ENCODE measurements around the gene VRTN. TPM values are rescaled to one million over a fixed set of nuclear protein-coding genes. Genes with fewer than 3 reads are reported as not detected.
"Not testable (repeated sequence)": the region's sequence is repeated elsewhere in the genome, so short reads cannot be mapped to it uniquely, and the experiment has no call there.

Gene VRTN
- total RNA-seq, 4 donors from 2014 or later: not detected

- intact Hi-C loops (cut with DNase I; ENCODE audit: low total_unique reads): no loop called here
- Histone ChIP-seq H3K27me3 (no peaks in the 10 kb centered on the region), H3K9me3 (no peaks in the 10 kb centered on the region), H3K4me1 (no peaks in the 10 kb centered on the region), H3K4me3 (no peak overlapping the region), H3K36me3 (no peaks in the 10 kb centered on the region), H3K27ac (no peak overlapping the region)
- TF ChIP-seq POLR2A (IDR thresholded peaks at IDR 0.05) (no peak), CTCF (IDR thresholded peaks at IDR 0.05 in 4 of 5, conservative IDR thresholded peaks at IDR 0.05 in 1 of 5) (no peak)
- in situ Hi-C loops (cut with MboI; ENCODE audit: low sequenced_read_pairs in 4 of 4): loop anchor here in 1 of 4 donors (10.0 kb wide), 1 partner anchor 116 kb away; no protein-coding TSS in a partner anchor
- DNase-seq (no peak), ATAC-seq (no peak)
Measured at GRCh38 chr14:74368441-74368840, 20.2 kb downstream of the VRTN start.

GRCh38 chr14:74377976-74378690 lies 29.9 kb downstream of the VRTN start:
- Histone ChIP-seq H3K27me3 (no peaks in the 10 kb centered on the region), H3K27ac (no peak overlapping the region), H3K4me3 (no peak overlapping the region), H3K9me3 (no peaks in the 10 kb centered on the region), H3K4me1 (no peaks in the 10 kb centered on the region), H3K36me3 (no peaks in the 10 kb centered on the region)
- in situ Hi-C loops (cut with MboI; ENCODE audit: low sequenced_read_pairs in 4 of 4): no loop called here
- ATAC-seq (no peak), DNase-seq (no peak)
- TF ChIP-seq POLR2A (IDR thresholded peaks at IDR 0.05) (no peak), CTCF (IDR thresholded peaks at IDR 0.05 in 4 of 5, conservative IDR thresholded peaks at IDR 0.05 in 1 of 5) (no peak)
- intact Hi-C loops (cut with DNase I; ENCODE audit: low total_unique reads): no loop called here

DNA sequence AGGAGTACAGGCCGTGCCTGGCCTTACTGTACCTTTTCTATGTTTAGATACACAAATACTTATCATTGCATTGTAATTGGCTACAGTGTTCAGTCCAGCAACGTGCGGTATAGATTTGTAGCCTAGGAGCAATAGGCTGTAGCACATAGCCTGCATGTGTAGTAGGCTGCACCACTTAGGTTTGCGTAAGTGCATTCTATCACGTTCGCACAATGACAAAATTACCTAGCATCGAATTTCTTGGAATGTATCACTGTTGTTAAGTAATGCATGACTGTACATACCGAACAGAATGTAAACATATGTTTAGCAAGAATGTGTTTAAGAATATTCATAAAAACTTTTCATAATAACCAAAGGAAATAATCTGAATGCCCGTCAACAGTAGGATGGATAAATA lies 31.9 kb downstream of the VRTN start:
- ATAC-seq (no peak), DNase-seq (no peak)
- no peak overlapping the region for H3K27ac ChIP-seq
- H3K4me1 ChIP-seq: no peaks in the 10 kb centered on the region
- TF ChIP-seq POLR2A (IDR thresholded peaks at IDR 0.05): no peak
- no peak for TF ChIP-seq CTCF (IDR thresholded peaks at IDR 0.05 in 4 of 5, conservative IDR thresholded peaks at IDR 0.05 in 1 of 5)
- no peak overlapping the region for H3K4me3 ChIP-seq
- no peaks in the 10 kb centered on the region for H3K36me3 ChIP-seq
- in situ Hi-C loops (cut with MboI; ENCODE audit: low sequenced_read_pairs in 4 of 4) (no loop called here), intact Hi-C loops (cut with DNase I; ENCODE audit: low total_unique reads) (no loop called here)
- no peaks in the 10 kb centered on the region for H3K9me3 ChIP-seq
- no peaks in the 10 kb centered on the region for H3K27me3 ChIP-seq

- H3K27ac ChIP-seq: no peak overlapping the region
- H3K4me1 ChIP-seq: no peaks in the 10 kb centered on the region
- TF ChIP-seq POLR2A (IDR thresholded peaks at IDR 0.05) (no peak), CTCF (IDR thresholded peaks at IDR 0.05 in 4 of 5, conservative IDR thresholded peaks at IDR 0.05 in 1 of 5) (no peak)
- in situ Hi-C loops (cut with MboI; ENCODE audit: low sequenced_read_pairs in 4 of 4): no loop called here
- no peaks in the 10 kb centered on the region for H3K9me3 ChIP-seq
- intact Hi-C loops (cut with DNase I; ENCODE audit: low total_unique reads): no loop called here
- no peaks in the 10 kb centered on the region for H3K36me3 ChIP-seq
- no peak overlapping the region for H3K4me3 ChIP-seq
- DNase-seq (no peak), ATAC-seq (no peak)
- H3K27me3 ChIP-seq: no peaks in the 10 kb centered on the region
Measured at GRCh38 chr14:74380845-74381244, 32.6 kb downstream of the VRTN start.

DNA sequence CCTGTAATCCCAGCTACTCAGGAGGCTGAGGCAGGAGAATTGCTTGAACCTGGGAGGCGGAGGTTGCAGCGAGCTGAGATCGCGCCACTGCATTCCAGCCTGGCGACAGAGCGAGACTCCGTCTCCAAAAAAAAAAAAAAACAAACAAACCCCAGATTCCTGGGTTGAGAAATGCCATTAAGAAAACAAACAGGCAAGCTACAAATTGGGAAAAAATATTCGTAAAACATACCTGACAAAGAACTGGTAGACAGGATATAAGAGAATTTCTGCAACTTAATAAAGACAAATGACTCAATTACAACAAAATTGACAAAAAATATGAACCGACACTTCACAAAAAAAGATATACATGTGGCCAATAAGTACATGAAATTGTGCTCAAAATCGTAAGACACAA lies 33.3 kb downstream of the VRTN start:
- H3K4me1 ChIP-seq; H3K27me3 ChIP-seq; intact Hi-C loops (cut with DNase I; ENCODE audit: low total_unique reads); H3K9me3 ChIP-seq; in situ Hi-C loops (cut with MboI; ENCODE audit: low sequenced_read_pairs in 4 of 4); ATAC-seq; H3K36me3 ChIP-seq; H3K4me3 ChIP-seq; DNase-seq; H3K27ac ChIP-seq: not testable (repeated sequence)

Data from gastrocnemius medialis (tissue), 4 donors.